ENCODE data around the gene PNMA8B.

Gene PNMA8B

DNA sequence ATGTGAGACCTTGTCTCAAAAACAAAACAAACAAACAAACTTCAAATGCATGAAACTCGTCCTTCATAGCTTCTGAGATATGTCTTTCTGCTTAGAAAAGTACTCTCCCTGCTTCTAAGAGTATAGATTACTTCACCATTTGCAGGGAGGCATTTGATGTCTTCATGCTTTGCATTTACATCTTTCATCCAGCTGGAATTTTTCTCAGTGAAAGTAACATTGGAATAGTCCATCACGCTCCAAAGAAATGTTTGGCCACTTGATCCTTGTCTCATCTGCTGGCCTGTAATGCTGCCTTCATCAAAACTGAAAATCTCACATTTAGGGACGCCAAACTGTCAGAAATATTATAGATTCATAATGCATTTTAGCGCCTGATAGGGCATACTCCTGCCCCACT, 43.5 kb downstream of the PNMA8B start:
- no peak for DNase-seq (ENCODE audit: low spot score)

DNA sequence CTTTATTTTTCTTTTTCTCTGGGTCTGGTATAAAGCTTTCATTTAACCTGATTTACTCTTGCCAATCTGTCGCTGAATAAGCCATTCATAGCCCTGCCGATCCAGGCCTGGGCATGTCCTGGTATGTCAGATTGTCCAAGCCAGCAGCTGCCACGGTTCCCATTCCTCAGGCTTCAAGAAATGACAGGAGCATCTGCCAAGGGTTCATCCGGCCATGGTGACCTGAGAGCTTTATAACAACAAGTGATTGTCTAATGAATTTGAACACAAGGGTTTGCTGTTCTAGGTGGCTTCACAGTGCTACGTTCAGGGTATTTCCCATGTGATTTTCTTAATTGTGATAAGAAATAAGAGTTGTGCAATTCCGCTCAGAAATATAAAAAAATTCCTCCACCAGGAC, 44.3 kb downstream of the PNMA8B start:
- peak; percentile 89 for DNase-seq (ENCODE audit: low spot score)

DNA sequence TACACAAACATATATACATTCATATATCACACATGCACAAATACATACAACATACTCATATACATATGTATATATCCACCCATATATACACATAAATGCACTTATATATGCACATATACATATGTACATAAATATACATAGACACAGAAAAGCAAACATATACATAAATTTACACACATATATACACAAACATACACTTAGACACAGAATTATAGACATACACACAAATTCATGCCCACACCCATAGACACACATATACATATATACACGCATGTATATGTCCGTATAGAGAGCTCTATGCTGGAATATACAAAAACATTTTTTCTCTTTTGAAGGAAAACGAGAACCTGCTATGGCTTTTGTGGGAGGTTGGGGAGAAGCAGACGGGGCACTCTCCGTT, 44.9 kb downstream of the PNMA8B start:
- DNase-seq (ENCODE audit: low spot score), result no peak

DNA sequence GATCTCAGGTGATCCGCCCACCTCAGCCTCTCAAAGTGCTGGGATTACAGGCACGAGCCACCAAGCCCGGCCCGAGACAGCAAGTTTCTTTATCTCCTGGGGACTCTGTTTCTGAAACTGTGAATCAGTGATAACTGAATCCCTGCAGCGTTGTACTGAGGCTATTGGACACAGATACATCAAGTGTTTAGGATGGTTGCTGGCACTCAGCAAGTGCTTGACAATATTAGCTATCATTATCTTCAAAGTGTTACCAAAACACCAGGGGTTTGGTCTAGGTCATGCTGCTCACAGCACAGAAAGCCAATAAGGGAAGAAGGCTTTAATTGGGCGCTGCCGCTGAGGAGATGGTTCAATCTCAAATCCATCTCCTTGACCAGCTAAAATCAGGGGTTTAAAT, 46.4 kb downstream of the PNMA8B start:
- no peak for DNase-seq (ENCODE audit: low spot score)

DNA sequence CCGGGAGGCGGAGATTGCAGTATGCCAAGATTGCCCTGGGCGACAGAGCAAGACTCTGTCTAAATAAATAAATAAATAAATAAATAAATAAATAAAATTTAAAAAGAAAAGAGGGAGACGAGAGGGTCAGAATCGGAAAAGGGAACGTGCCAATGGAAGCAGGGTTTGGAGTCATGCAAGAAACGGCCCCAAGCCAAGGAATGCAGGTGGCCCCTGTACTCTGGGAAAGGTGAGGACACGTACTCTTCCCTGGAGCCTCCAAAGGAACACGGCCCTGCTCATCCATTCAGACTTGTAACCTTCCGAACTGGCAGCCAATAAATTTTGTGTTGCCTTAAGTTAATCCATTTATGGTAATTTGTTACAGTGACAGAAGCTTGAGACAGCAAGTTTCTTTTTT, 47.1 kb downstream of the PNMA8B start:
- DNase-seq (ENCODE audit: low spot score), result no peak

DNA sequence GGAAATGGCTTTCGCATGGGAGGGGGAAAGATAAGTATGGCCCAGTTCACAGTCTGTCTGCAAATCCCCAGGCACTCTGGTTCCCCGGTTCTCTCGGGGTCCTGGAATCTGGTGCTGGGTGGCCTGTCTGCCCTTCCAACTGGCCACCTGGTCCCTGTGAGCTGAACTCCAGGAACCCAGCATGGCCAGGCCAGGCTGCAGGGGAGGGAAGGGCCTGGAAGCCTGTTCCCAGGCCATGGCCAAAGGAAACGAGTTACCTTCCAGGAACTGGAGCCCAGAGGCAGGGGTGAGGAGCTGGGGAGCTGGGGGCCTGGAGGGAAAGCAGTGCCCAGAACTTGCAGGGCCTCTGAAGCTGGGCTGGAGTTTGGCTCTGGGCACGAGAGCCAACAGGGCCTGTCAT, 47.8 kb downstream of the PNMA8B start:
- DNase-seq (ENCODE audit: low spot score), result no peak

DNA sequence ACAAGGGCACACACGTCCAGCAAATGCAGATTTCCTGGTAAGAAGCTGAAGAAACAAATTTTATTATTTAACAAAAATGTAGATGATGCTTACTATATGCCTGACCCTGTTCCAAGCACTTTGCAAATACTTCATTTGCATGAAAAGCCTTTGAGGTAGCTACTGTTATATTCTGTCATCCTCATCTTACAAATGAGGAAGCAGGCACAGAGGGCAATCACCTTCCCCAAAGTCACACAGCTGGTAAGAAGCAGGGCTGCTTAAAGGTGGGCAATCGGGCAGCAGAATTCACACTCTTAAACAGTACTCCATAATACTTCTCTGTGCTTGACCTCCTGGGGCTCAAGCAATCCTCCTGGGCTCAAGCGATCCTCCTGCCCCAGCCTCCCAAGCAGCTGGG, 48.7 kb downstream of the PNMA8B start:
- DNase-seq (ENCODE audit: low spot score), result no peak

DNA sequence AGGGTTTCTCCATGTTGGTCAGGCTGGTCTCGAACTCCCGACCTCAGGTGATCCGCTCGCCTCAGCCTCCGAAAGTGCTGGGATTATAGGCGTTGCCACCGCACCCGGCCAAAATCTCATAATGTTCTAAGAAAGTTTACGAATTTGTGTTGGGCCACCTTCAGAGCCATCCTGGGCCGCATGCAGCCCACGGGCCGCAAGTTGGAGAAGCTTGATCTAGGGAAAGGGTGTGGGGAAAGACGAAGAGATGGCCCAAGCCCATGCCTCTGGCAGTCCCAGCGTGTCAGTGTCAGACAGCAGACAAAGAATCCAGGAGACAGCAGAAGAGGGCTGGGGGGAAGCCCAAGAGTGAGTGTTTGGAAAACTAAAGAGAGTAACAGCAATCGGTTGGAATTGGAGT, 49.6 kb downstream of the PNMA8B start:
- no peak for DNase-seq (ENCODE audit: low spot score)

DNA sequence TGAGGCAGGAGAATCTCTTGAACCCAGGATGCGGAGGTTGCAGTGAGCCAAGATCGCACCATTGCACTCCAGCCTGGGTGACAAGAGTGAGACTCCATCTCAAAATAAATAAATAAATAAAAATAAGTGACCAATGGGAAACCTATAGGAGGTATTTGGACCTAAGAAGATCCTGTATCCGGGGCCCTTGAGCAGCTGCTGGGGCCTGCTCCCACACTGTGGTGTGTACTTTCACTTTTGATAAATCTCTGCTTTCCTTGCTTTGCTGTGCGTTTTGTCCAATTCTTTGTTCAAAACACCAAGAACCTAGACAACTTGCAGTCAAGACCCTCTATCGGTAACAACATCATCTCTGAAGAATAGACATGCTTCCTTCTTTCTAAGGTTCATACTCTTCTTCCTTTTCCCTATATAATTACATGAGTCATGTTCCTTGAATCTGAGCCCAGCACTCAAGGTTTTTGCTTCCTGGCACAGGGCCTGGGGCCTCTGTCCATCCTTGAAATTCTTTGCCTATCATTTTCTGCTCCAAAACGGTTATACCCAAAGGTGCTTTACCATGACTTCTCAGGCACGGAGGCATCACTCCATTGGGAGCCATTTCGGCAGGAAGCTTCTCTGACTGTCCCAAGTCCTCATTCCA, 52.7 kb downstream of the PNMA8B start:
- DNase-seq (ENCODE audit: low spot score), result peak; percentile 39

DNA sequence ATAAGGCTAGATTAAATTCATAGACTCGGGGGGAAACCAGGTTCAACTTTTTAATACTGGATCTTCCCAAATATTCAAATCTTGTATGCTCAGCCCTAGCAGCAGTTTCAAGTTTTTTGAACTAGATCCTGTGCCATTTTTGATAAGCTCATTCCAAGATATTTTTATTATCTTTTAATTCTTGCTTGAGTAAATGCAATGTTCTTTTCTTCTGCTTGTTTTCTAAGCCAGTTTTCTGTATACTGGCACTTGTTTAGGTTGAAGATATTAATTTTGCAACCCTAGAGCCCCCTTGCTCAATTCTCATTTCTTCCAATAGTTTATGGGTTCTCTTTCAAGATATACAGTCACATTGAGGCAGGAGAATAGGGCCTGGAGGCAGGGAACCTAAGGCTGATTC, 53.8 kb downstream of the PNMA8B start:
- DNase-seq (ENCODE audit: low spot score), result no peak

Measured in COLO829 (cell line).